ENCODE results near the gene SPATA12.
"Not testable (repeated sequence)": the region's sequence is repeated elsewhere in the genome, so short reads cannot be mapped to it uniquely, and the experiment has no call there.

The SPATA12 gene

DNA sequence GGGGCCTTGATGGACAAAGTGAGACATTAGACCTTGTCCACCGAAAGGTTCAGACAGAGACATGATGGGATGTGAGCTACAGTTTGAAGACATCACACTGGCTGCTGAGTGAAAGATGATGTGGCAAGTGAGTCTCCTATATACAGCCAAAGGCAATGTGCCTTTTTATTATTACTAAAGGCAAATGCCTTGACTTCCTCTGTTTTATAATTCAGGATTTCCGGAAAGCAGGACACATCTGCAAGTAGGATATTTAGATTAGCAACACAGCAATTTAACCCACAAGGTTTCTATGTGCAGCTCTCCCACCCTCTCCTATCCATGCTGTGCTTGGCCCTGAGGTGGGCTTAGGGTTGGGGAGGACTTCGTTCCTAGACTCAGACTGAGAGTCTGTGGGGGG is 20.7 kb downstream of the SPATA12 start:
- ATAC-seq (replicated peaks): no peak
- Mint-ChIP-seq H3K36me3 (no peaks in the 10 kb centered on the region), H3K27me3 (peaks cover 27 to 44% of the 10 kb centered on the region in 2 donors), H3K27ac (no peak overlapping the region), H3K4me3 (no peak overlapping the region), H3K4me1 (peaks cover 11% of the 10 kb centered on the region in 2 donors), H3K9me3 (no peaks in the 10 kb centered on the region)
- no peak for DNase-seq

DNA sequence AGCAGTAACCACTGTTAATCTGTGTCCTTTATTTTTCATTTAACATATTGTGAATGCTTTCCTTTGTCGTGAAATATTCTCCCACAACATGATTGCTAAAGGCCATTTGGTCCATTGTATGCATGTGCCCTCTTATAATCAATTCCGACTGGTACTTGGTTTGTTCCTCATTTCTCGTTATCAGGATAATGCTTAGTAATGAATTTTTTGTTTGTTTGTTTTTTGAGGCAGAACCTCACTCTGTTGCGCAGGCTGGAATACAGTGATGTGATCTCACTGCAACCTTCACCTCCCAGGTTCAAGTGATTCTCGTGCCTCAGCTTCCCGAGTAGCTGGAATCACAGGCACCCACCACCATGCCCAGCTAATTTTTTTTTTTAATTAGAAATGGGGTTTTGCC is 22.0 kb downstream of the SPATA12 start:
- H3K27me3 Mint-ChIP-seq: peaks cover 14 to 31% of the 10 kb centered on the region in 2 donors
- H3K27ac Mint-ChIP-seq: no peak overlapping the region
- peaks cover 7 to 11% of the 10 kb centered on the region in 2 donors for H3K4me1 Mint-ChIP-seq
- ATAC-seq (replicated peaks) (no peak), DNase-seq (no peak)
- H3K4me3 Mint-ChIP-seq: no peak overlapping the region
- no peaks in the 10 kb centered on the region for H3K36me3 Mint-ChIP-seq
- no peaks in the 10 kb centered on the region for H3K9me3 Mint-ChIP-seq

DNA sequence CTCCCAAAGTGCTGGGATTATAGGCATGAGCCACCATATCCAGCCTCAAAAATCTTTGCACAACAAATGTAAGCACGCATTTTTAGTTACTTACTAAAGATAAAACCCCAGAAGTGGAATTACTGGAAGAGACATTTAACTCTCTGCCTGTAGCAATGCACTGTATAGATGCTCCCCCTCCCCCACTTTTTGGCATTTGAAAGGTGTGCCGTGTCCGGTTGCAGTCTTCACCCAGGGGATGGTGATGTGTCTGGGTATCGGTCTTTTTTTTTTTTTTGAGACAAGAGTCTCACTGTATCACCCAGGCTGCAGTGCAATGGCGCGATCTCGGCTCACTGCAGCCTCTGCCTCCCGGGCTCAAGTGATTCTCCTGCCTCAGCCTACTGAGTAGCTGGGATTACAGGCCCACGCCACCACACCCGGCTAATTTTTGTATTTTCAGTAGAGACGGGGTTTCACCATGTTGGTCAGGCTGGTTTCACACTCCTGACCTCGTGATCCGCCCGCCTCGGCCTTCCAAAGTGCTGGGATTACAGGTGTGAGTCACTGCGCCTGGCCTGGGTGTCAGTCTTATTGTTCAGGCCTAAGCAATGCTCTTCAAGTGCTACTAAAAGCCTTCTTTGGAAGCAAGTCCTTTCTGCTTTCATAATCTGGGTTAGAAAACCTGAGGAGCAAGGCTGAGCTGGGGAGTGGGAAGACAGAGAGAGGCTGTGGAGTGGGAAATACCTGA is 23.0 kb downstream of the SPATA12 start:
- H3K9me3 Mint-ChIP-seq; H3K27ac Mint-ChIP-seq; DNase-seq; H3K36me3 Mint-ChIP-seq; ATAC-seq (replicated peaks); H3K4me3 Mint-ChIP-seq; H3K4me1 Mint-ChIP-seq: not testable (repeated sequence)
- H3K27me3 Mint-ChIP-seq: peaks cover 12 to 23% of the 10 kb centered on the region in 2 donors

DNA sequence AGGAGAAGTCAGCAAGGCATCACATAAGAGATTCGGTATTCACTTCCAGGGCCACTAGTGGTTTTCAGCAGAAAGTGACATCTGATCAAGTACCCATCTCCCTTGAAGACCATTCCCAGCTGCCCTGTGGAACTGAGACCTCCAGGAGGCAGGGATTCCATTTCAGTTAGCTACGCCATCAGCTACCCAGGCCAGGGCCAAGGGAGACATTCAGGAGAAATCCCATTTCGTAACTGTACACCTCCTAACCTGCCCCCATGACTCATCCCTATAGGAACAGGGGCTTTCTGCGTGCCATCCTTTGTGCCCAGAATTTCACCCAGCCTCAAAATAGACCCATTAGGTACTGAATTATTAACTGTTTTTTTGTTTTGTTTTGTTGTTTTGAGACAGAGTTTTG is 24.7 kb downstream of the SPATA12 start:
- ATAC-seq (replicated peaks) (no peak), DNase-seq (no peak)
- Mint-ChIP-seq H3K4me3 (no peak overlapping the region), H3K4me1 (no peaks in the 10 kb centered on the region), H3K27me3 (peaks cover 18 to 30% of the 10 kb centered on the region in 2 donors), H3K27ac (no peak overlapping the region), H3K9me3 (no peaks in the 10 kb centered on the region), H3K36me3 (no peaks in the 10 kb centered on the region)

DNA sequence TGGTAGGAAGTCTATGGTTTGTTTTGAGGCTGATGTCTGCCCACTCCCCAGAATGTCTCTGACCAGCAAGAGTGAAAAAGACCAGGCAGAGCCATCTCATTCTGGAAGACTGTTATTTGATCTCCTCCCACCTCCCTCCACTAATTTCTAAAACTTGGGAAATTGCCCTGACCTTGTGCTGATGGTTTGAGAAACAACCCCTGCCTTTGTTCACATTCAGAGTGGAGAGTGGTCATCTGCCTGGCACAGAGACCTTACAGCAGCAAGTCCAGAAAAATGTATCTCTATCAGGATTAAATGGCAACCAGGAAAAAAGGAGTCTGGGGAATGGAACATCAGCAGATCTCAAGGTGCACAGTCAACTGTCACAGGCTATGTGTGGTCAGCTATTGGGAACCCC is 25.7 kb downstream of the SPATA12 start:
- H3K9me3 Mint-ChIP-seq: no peaks in the 10 kb centered on the region
- no peaks in the 10 kb centered on the region for H3K4me1 Mint-ChIP-seq
- no peak overlapping the region for H3K27ac Mint-ChIP-seq
- no peak for ATAC-seq (replicated peaks)
- no peaks in the 10 kb centered on the region for H3K36me3 Mint-ChIP-seq
- no peak for DNase-seq
- H3K27me3 Mint-ChIP-seq: peaks cover 9 to 20% of the 10 kb centered on the region in 2 donors
- H3K4me3 Mint-ChIP-seq: no peak overlapping the region

DNA sequence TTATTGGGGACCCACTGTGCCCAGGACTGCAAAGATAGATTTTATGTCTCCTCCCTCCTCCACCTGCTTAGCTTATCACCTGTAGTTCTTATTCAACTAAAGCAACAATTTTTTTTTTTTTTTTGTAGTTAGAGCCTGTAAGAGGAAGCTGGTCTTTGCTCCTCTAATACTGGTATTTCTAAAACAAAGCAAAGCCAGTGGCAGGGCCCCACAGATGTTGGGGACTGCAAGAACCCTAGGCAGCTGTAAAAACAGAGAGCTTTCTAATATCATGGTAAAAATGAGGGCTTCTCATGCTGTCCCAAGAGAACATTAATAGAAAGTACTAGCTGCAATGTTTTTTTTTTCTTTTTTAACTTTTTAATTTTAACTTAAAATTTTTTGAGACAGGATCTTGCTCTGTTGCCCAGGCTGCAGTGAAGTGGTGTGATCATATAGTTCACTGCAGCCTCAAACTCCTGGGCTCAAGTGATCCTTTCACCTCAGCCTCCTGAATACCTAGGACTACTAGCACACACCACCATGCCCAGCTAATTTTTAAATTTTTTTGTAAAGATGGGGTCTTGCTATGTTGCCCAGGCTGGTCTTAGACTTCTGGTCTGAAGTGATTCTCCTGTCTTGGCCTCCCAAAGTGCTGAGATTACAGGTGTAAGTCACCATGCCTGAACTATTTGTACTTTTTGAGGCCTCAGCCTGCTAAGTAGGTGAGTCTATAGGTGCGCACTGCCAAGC is 27.1 kb downstream of the SPATA12 start:
- H3K4me3 Mint-ChIP-seq: no peak overlapping the region
- no peaks in the 10 kb centered on the region for H3K36me3 Mint-ChIP-seq
- H3K4me1 Mint-ChIP-seq: no peaks in the 10 kb centered on the region
- no peak for DNase-seq
- no peak for ATAC-seq (replicated peaks)
- no peaks in the 10 kb centered on the region for H3K9me3 Mint-ChIP-seq
- H3K27me3 Mint-ChIP-seq: peaks cover 9 to 19% of the 10 kb centered on the region in 2 donors
- no peak overlapping the region for H3K27ac Mint-ChIP-seq

DNA sequence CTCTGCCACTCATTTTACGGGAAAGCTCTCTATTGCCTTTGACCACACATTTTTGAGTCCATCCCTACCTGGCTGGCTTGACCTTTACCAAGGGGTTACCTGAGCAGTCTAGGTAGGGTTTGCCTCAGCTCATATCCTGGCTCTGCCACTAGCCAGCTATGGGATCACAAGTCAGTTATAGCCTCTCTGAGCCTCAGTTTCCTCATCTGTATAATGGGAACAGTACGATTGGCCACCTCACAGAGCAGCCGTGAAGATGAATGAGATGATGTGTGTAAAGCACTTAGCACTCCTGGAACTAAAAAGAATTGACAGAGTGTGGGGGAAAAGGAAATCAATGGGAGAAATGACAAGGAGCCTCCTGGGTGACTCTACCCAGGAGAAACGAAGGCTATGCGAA is 28.0 kb downstream of the SPATA12 start:
- Mint-ChIP-seq H3K27me3 (peaks cover 9 to 19% of the 10 kb centered on the region in 2 donors), H3K36me3 (no peaks in the 10 kb centered on the region), H3K27ac (no peak overlapping the region), H3K4me3 (no peak overlapping the region), H3K4me1 (no peaks in the 10 kb centered on the region), H3K9me3 (no peaks in the 10 kb centered on the region)
- ATAC-seq (replicated peaks) (no peak), DNase-seq (no peak)

DNA sequence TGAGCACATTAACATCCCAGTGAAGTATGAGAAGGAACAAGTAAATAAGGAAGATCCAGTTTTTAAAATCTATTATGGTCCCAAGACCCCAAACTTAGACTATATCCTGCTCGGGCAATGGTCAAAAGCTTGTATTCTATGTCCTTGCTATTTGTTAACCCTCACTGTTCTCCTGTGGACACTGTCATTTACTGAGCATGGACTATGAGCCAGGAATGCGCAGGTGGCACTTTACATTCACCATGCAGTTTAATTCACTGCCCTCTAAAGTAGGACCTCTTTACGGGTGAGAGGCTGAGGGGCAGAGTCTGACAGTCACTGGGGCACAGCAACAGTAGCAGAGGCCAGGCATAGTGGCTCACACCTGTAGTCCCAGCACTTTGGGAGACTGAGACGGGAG is 28.6 kb downstream of the SPATA12 start:
- no peak overlapping the region for H3K27ac Mint-ChIP-seq
- DNase-seq: no peak
- no peak for ATAC-seq (replicated peaks)
- no peaks in the 10 kb centered on the region for H3K9me3 Mint-ChIP-seq
- H3K36me3 Mint-ChIP-seq: no peaks in the 10 kb centered on the region
- H3K27me3 Mint-ChIP-seq: peaks cover 9 to 15% of the 10 kb centered on the region in 2 donors
- H3K4me3 Mint-ChIP-seq: no peak overlapping the region
- H3K4me1 Mint-ChIP-seq: peaks cover 0 to 4% of the 10 kb centered on the region in 2 donors

DNA sequence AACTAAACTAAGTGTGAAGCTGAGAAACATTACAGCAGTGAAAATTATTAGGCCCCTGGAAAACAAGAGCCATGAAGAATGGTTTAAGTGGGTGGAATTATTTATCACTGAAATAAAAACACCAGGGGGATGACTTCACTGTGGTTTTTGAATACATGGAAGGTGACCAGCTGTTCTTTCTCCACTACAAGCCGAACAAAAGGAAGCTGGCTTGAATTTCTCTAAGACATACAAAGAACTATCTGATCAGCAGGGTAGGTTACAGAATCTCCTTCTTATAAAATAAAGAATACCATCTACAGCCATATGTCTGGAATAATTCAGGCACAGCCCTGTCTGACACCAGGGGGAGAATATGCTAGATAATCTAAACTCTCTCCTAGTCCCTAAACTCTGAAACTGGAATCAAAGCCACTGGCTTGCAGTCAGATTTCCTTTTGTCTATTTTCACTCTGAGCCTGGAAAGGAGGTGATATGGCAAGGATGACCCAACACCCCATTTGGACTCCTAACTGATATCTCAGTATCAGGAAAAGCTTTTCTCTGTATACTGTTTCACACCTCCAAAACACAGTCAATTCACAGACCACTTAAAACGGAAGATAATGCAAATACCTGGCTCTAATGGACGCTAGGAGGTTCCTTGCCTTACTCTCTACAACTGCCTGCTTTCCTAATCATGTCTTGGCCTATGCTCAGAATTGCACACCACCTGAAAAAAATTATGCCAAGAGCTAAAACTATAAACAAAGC is 31.2 kb downstream of the SPATA12 start:
- Mint-ChIP-seq H3K27me3 (peaks cover 9 to 14% of the 10 kb centered on the region in 2 donors), H3K36me3 (no peaks in the 10 kb centered on the region), H3K27ac (no peak overlapping the region), H3K4me3 (no peak overlapping the region), H3K4me1 (peaks cover 2 to 9% of the 10 kb centered on the region in 2 donors), H3K9me3 (no peaks in the 10 kb centered on the region)
- no peak for ATAC-seq (replicated peaks)
- no peak for DNase-seq

DNA sequence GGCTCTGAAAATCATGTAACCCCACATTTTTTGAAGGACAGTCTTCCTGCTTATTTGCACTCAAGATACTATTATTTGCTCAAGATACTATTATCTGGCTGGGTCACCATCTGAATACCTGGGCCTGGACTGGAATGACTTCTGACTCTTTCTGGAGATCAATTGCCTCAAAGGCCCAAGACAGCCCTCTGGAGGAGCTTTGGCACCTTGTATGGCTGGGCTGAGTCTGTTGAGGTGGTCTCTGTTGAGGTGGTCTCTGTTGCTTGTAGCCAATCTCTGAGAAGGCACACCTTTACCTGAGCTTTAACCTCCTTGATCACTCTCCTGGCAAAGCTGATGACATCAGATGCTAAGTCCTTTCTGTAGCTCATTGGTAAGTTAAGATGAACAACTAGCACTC is 33.0 kb downstream of the SPATA12 start:
- H3K9me3 Mint-ChIP-seq: no peaks in the 10 kb centered on the region
- H3K27me3 Mint-ChIP-seq: peaks cover 6 to 12% of the 10 kb centered on the region in 2 donors
- no peak overlapping the region for H3K4me3 Mint-ChIP-seq
- H3K4me1 Mint-ChIP-seq: peaks cover 2 to 9% of the 10 kb centered on the region in 2 donors
- no peak for DNase-seq
- H3K27ac Mint-ChIP-seq: no peak overlapping the region
- no peak for ATAC-seq (replicated peaks)
- no peaks in the 10 kb centered on the region for H3K36me3 Mint-ChIP-seq

DNA sequence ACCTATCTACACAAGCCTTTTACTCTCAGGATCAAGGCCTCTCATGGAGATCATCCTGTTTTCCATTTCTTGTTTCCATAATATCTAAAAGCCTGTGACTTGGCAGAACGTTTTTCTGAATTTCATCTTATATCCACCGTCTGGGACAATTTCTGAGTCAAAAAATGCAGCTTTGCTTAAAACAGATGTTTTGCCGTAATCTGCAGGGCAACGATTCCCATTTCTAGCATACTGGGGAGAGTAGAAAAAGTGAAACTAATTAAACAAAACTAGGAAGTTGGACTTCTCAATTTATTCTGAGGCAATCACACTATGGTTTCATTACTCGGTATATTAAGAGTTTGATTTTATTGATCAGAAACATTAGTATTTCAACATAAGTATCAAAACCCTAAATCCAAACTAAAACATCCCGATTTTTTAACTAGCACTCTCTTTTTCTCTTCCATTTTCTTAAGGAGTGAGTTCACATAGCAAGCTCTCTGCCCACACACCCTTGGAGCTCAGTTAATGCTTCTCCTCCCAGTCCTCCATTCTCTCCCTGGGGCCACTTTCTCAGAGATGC is 33.6 kb downstream of the SPATA12 start:
- H3K36me3 Mint-ChIP-seq: no peaks in the 10 kb centered on the region
- no peak overlapping the region for H3K4me3 Mint-ChIP-seq
- H3K9me3 Mint-ChIP-seq: no peaks in the 10 kb centered on the region
- H3K4me1 Mint-ChIP-seq: peaks cover 2 to 9% of the 10 kb centered on the region in 2 donors
- ATAC-seq (replicated peaks) (no peak), DNase-seq (no peak)
- H3K27me3 Mint-ChIP-seq: peaks cover 7 to 12% of the 10 kb centered on the region in 2 donors
- H3K27ac Mint-ChIP-seq: no peak overlapping the region

DNA sequence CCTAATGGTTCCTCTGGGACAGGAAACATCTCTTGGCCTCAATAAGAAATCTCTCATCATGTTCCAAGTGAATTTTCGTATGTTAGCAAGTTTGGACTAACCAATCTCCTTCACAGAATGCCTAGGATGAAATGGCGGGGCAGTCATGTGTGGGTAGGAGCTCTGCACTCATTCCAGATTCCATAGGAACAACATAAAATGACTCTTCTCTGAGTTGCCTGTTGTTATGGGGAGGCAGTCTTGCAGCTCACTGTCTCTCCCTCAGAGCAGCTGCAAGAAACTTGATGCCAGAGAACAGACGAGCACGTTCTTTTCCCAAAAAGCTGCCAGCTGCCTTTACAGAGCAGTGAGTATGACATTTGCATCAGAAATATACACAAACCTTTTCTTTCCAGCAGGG is 34.1 kb downstream of the SPATA12 start:
- Mint-ChIP-seq H3K9me3 (no peaks in the 10 kb centered on the region), H3K4me1 (peaks cover 2 to 9% of the 10 kb centered on the region in 2 donors), H3K4me3 (no peak overlapping the region), H3K27me3 (peaks cover 4 to 7% of the 10 kb centered on the region in 2 donors), H3K27ac (no peak overlapping the region), H3K36me3 (no peaks in the 10 kb centered on the region)
- no peak for ATAC-seq (replicated peaks)
- DNase-seq: no peak

DNA sequence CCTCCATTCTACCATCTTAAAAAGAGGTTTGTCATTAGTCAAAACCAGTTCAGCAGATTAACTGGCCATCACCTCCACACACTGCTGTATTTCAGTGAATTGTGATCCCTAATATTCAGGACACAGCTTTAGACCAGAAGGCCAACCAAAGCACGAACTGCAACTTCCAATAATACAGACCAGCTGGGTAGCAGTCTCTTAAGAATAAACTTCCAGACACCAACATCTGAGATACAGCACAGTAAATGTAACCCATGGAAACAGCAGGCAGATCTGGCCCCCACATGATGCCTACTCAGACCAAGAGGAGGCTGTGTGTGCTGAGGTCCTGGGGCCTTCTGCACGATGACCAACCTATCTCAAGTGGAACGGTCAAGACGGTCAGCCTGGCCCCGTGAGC is 34.9 kb downstream of the SPATA12 start:
- Mint-ChIP-seq H3K4me3 (no peak overlapping the region), H3K27ac (no peak overlapping the region), H3K9me3 (no peaks in the 10 kb centered on the region), H3K36me3 (no peaks in the 10 kb centered on the region), H3K4me1 (peaks cover 2 to 9% of the 10 kb centered on the region in 2 donors), H3K27me3 (peaks cover 4 to 6% of the 10 kb centered on the region in 2 donors)
- no peak for ATAC-seq (replicated peaks)
- DNase-seq: no peak

DNA sequence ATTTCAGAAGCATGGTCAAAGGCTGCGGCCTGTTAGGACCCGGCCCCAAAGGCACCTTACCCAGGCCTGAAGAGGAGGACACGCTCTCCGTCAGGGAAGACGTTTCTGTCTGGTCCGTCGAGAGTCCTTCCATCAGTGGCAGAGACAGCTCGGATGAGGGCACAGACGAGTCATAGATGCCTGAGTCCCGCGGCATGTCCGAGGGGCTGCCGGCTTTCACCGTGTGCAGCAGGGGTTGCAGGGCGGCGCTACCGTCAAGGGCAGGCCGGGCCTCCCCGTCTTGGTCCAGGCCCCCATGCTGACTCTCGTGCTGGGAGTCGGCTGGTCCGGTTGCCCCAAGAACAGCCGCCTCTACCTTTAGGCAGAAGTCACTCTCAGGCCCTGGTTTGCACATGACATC is 37.1 kb downstream of the SPATA12 start:
- no peak overlapping the region for H3K4me3 Mint-ChIP-seq
- H3K9me3 Mint-ChIP-seq: no peaks in the 10 kb centered on the region
- no peak for ATAC-seq (replicated peaks)
- H3K27ac Mint-ChIP-seq: no peak overlapping the region
- peaks cover 4 to 6% of the 10 kb centered on the region in 2 donors for H3K27me3 Mint-ChIP-seq
- no peak for DNase-seq
- H3K4me1 Mint-ChIP-seq: peaks cover 2 to 9% of the 10 kb centered on the region in 2 donors
- H3K36me3 Mint-ChIP-seq: no peaks in the 10 kb centered on the region
